Measurements from ENCODE around the gene TOP2A.

DNA sequence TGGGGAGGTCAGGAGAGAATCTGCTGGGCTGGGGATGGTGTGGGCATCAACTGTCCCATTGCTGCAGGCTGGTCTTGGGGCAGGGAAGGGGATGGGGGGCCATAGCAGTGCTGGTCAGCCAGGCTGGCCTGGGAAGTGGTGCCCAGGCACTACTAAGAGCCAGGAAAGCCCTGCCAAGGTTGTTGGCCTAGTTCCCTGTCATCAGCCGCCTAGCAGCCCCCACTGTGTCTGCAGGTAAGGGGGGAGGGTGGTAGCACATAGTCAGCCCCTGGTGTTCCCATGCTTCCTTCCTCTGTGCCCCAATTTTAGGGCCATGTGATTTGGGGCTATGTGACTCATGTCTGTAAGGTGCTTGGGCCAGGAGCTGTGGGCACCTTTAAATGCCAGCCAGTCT, 70.9 kb downstream of the TOP2A start:
- no peak for TF ChIP-seq POLR2AphosphoS5 (IDR thresholded peaks at IDR 0.05; ENCODE audit: low read depth, low read length)
- no peak for TF ChIP-seq TAF1 (IDR thresholded peaks at IDR 0.05; ENCODE audit: low read depth, low read length)
- no peak for TF ChIP-seq POLR2A (IDR thresholded peaks at IDR 0.05; ENCODE audit: low read depth, low read length)
- TF ChIP-seq SPI1 (IDR thresholded peaks at IDR 0.05; ENCODE audit: low read depth, low read length): no peak
- TF ChIP-seq PAX5 (IDR thresholded peaks at IDR 0.05; ENCODE audit: insufficient read depth, low read length, severe bottlenecking): no peak
- no peak for TF ChIP-seq POU2F2 (IDR thresholded peaks at IDR 0.05; ENCODE audit: low read depth, low read length)
